Suprapubic skin (tissue), 4 donors: ENCODE results near the gene LSM11. TPM values are rescaled to one million over a fixed set of nuclear protein-coding genes. Genes with fewer than 3 reads are reported as not detected.

Experiments used
- DNase-seq, 2 donors: peaks; one replicate each; pipeline ENCODE4 v3.0.0-alpha.2; 2019; ENCODE audit warnings: low spot score in 2 of 2
- H3K27ac ChIP-seq: fragments of 200-600 bp; sonication (generic); one replicate; pipeline ENCODE4 v1.5.1; 2019
- H3K27me3 ChIP-seq: fragments of 200-600 bp; sonication (generic); one replicate; pipeline ENCODE4 v1.5.1; 2019
- H3K36me3 ChIP-seq: fragments of 200-600 bp; sonication (generic); one replicate; pipeline ENCODE4 v1.5.1; 2019
- H3K4me1 ChIP-seq: fragments of 200-600 bp; sonication (generic); one replicate; pipeline ENCODE4 v1.5.1; 2019
- H3K4me3 ChIP-seq: fragments of 200-600 bp; sonication (generic); one replicate; pipeline ENCODE4 v1.5.1; 2019; ENCODE audit warnings: mild to moderate bottlenecking
- H3K9me3 ChIP-seq: fragments of 200-600 bp; sonication (generic); one replicate; pipeline ENCODE4 v1.5.1; 2019
- EP300 ChIP-seq: sonication (generic); formaldehyde crosslinking; IDR thresholded peaks from one replicate; pipeline ENCODE4 v1.6.1; 2017; ENCODE audit warnings: antibody characterized with exemption
- POLR2A ChIP-seq, 2 donors: fragments of 450-650 bp; IDR thresholded peaks; one replicate each; pipeline ENCODE4 v1.6.1; 2017; ENCODE audit warnings: antibody characterized with exemption in 2 of 2, mild to moderate bottlenecking in 2 of 2, moderate library complexity in 2 of 2
- POLR2AphosphoS5 ChIP-seq, 3 donors: sonication (generic); formaldehyde crosslinking; IDR thresholded peaks; one replicate each; pipeline ENCODE4 v1.6.1; 2017; ENCODE audit warnings: antibody characterized with exemption in 3 of 3
- WGBS: methylation state at CpG from one replicate; pipeline ENCODE4 v1.1.5; 2018; 5-methylcytosine and 5-hydroxymethylcytosine counted together
- total RNA-seq, 4 donors: library from RNA; depleted of rRNA; stranded (reverse); fragments of >200 nt; gene quantifications; one replicate each; pipeline ENCODE4 v1.1.0, GENCODE V29; 2016
- TF ChIP-seq, protein P1 (sequence below), 2 donors: fragments of 200-600 bp in 1 of 2; fragments of 450-650 bp in 1 of 2; sonication (generic) in 1 of 2; IDR thresholded peaks; one replicate each; pipeline ENCODE4 v1.5.1; 2016 to 2019; ENCODE audit warnings: antibody characterized with exemption in 2 of 2, mild to moderate bottlenecking in 1 of 2, moderate library complexity in 1 of 2

Gene LSM11
- total RNA-seq, 4 donors from 2014 or later: 2.9 to 5.2 (median 3.6) TPM

DNA sequence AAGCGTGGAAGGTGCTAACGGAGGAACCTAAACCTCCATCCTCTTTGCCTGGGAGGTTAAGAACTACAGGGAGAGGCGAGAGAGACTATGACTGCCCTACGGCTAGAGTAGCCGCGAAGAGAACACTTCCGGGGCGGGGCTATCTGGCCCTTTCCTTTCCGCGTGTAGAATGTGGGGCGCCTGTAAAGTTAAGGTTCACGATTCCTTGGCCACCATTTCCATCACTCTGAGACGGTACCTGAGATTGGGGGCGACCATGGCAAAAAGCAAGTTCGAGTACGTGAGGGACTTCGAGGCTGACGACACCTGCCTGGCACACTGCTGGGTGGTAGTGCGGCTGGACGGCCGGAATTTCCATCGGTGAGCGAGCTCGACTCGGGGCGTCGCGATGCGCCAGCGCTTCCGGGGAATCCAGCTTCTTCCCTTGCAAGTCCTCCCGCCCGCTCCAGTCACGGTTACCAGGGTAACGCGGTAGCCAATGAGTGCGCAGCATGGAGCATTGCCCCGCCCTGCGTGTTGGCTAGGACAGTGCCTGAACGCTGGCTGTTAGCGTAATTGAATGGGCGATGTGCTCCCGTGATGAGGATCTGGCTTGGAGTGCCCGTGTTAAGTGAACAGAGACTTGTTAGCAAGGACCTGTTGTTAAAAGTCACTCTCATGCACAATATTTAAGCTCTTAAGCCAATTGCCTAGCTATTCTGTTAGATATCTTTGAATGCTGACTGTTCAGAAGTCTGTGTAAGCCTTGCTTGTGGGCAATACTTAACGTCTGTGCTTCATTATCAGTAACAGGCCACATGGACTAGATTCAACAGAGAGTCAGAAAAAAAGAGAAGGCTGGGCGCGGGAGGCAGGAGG lies 12.0 kb upstream of the LSM11 start, which contains the start of gene THG1L:
Gene THG1L (plus strand): TSS at position 149 of the 858 bp plus-strand sequence. CDS start 21 bp downstream, at position 170.
- Histone ChIP-seq H3K4me1 (peaks cover 13% of the 10 kb centered on the region), H3K36me3 (peaks cover 29% of the 10 kb centered on the region), H3K27me3 (no peaks in the 10 kb centered on the region), H3K4me3 (peak within 1 kb of the TSS; percentile 74), H3K9me3 (no peaks in the 10 kb centered on the region), H3K27ac (peak within 1 kb of the TSS; percentile 94)
- no peak for TF ChIP-seq EP300
- TF ChIP-seq, protein P1, sequence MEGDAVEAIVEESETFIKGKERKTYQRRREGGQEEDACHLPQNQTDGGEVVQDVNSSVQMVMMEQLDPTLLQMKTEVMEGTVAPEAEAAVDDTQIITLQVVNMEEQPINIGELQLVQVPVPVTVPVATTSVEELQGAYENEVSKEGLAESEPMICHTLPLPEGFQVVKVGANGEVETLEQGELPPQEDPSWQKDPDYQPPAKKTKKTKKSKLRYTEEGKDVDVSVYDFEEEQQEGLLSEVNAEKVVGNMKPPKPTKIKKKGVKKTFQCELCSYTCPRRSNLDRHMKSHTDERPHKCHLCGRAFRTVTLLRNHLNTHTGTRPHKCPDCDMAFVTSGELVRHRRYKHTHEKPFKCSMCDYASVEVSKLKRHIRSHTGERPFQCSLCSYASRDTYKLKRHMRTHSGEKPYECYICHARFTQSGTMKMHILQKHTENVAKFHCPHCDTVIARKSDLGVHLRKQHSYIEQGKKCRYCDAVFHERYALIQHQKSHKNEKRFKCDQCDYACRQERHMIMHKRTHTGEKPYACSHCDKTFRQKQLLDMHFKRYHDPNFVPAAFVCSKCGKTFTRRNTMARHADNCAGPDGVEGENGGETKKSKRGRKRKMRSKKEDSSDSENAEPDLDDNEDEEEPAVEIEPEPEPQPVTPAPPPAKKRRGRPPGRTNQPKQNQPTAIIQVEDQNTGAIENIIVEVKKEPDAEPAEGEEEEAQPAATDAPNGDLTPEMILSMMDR (IDR thresholded peaks at IDR 0.05): no peak
- peak in 2 of 3 donors; percentile 66 to 69 for TF ChIP-seq POLR2AphosphoS5 (IDR thresholded peaks at IDR 0.05)
- peak; percentile 44 to 61 for TF ChIP-seq POLR2A (IDR thresholded peaks at IDR 0.05)
- 2% methylated on average over 45 of the region's 47 CpGs for WGBS
- DNase-seq: peak; percentile 99 to 100

- H3K4me1 ChIP-seq: peaks cover 13% of the 10 kb centered on the region
- H3K27ac ChIP-seq: no peak overlapping the region
- H3K9me3 ChIP-seq: no peaks in the 10 kb centered on the region
- DNase-seq: no peak
- no peaks in the 10 kb centered on the region for H3K27me3 ChIP-seq
- H3K4me3 ChIP-seq: peak overlapping the region; percentile 74
- TF ChIP-seq POLR2AphosphoS5 (IDR thresholded peaks at IDR 0.05): no peak
- TF ChIP-seq, protein P1 (IDR thresholded peaks at IDR 0.05): no peak
- no peak for TF ChIP-seq POLR2A (IDR thresholded peaks at IDR 0.05)
- no peak for TF ChIP-seq EP300
- peaks cover 34% of the 10 kb centered on the region for H3K36me3 ChIP-seq
- 72% methylated on average over 5 of the region's 5 CpGs for WGBS
Observed at GRCh38 chr5:157732130-157732514, 11.4 kb upstream of the LSM11 start.

- H3K4me3 ChIP-seq: no peak overlapping the region
- WGBS: 92% methylated on average over 8 of the region's 8 CpGs
- no peaks in the 10 kb centered on the region for H3K27me3 ChIP-seq
- H3K36me3 ChIP-seq: peaks cover 38% of the 10 kb centered on the region
- H3K4me1 ChIP-seq: peaks cover 13% of the 10 kb centered on the region
- no peaks in the 10 kb centered on the region for H3K9me3 ChIP-seq
- TF ChIP-seq, protein P1 (IDR thresholded peaks at IDR 0.05): no peak
- TF ChIP-seq EP300 (no peak), POLR2A (IDR thresholded peaks at IDR 0.05) (no peak), POLR2AphosphoS5 (IDR thresholded peaks at IDR 0.05) (no peak)
- no peak for DNase-seq
- H3K27ac ChIP-seq: no peak overlapping the region
Observed at GRCh38 chr5:157732596-157733262, 10.8 kb upstream of the LSM11 start.

DNA sequence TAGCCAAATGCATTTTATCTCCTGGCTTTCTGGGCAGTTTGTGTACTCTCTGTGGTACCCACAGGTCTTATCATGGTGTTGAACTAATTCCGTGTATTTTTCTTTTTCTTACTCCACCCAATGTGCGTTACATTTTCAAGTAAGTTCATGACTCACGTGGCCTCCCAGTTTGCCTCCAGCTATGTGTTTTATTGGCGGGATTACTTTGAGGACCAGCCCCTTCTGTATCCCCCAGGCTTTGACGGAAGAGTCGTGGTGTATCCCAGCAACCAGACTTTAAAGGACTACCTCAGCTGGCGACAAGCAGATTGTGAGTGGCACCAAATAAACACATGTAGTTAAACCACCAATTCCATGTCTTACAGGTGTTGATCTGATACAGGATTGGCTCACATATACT lies 9.1 kb upstream of the LSM11 start:
- no peaks in the 10 kb centered on the region for H3K9me3 ChIP-seq
- H3K27ac ChIP-seq: no peak overlapping the region
- 59% methylated on average over 7 of the region's 7 CpGs for WGBS
- no peaks in the 10 kb centered on the region for H3K27me3 ChIP-seq
- no peak overlapping the region for H3K4me3 ChIP-seq
- TF ChIP-seq, protein P1 (IDR thresholded peaks at IDR 0.05): no peak
- TF ChIP-seq POLR2A (IDR thresholded peaks at IDR 0.05) (no peak), EP300 (no peak), POLR2AphosphoS5 (IDR thresholded peaks at IDR 0.05) (no peak)
- H3K4me1 ChIP-seq: peaks cover 13% of the 10 kb centered on the region
- H3K36me3 ChIP-seq: peaks cover 53% of the 10 kb centered on the region
- no peak for DNase-seq

DNA sequence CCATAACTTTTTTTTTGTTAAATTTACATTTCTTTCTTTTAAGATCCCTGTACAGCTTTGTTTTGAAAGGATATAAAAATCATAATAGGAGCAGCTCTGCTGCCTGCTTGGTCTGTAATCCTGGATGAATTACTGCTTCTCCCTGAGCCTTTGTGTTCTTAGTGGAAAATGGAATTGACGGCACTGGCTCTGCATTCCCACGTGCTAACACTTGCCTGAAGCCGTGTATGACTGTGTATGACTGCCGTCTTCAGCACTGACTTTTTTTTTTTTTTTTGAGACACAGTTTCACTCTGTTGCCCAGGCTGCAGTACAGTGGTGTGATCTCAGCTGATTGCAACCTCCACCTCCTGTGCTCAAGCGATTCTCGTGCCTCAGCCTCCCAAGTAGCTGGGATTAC lies 7.5 kb upstream of the LSM11 start:
- no peaks in the 10 kb centered on the region for H3K9me3 ChIP-seq
- peaks cover 59% of the 10 kb centered on the region for H3K36me3 ChIP-seq
- no peak for DNase-seq
- H3K27ac ChIP-seq: no peak overlapping the region
- H3K4me1 ChIP-seq: peaks cover 8% of the 10 kb centered on the region
- no peaks in the 10 kb centered on the region for H3K27me3 ChIP-seq
- H3K4me3 ChIP-seq: no peak overlapping the region
- no peak for TF ChIP-seq POLR2A (IDR thresholded peaks at IDR 0.05)
- TF ChIP-seq, protein P1 (IDR thresholded peaks at IDR 0.05): no peak
- TF ChIP-seq EP300: no peak
- TF ChIP-seq POLR2AphosphoS5 (IDR thresholded peaks at IDR 0.05): no peak
- WGBS: 68% methylated on average over 6 of the region's 6 CpGs
